ENCODE results near the gene BLNK. TPM values are rescaled to one million over a fixed set of nuclear protein-coding genes. Genes with fewer than 3 reads are reported as not detected.

Gene BLNK
- total and polyA plus RNA-seq, 2 experiments from 2014 or later, result not detected

GRCh38 chr10:96285331-96285752 is 14.0 kb upstream of the BLNK start:
- no peak for DNase-seq
- Histone ChIP-seq H4K20me1 (ENCODE audit: insufficient read depth) (no peaks in the 10 kb centered on the region), H3K36me3 (ENCODE audit: low read depth) (no peaks in the 10 kb centered on the region), H3K27me3 (replicated peaks; ENCODE audit: insufficient read depth) (no peaks in the 10 kb centered on the region; the same call in 1 of the 2 replicates), H3K27ac (no peak overlapping the region), H3K79me2 (ENCODE audit: insufficient read depth) (no peaks in the 10 kb centered on the region), H3K4me3 (no peak overlapping the region), H3K4me1 (ENCODE audit: insufficient read depth) (no peaks in the 10 kb centered on the region), H3F3A (ENCODE audit: insufficient read depth) (no peaks in the 10 kb centered on the region), H3K9me2 (ENCODE audit: insufficient read depth) (no peaks in the 10 kb centered on the region), H3K4me2 (ENCODE audit: unreplicated experiment) (no peak overlapping the region), H3K9ac (no peak overlapping the region), H3K9me3 (ENCODE audit: low read depth) (no peaks in the 10 kb centered on the region), H2AFZ (no peak overlapping the region)
- TF ChIP-seq EZH2phosphoT487 (IDR thresholded peaks at IDR 0.05; ENCODE audit: insufficient read depth, low read depth), result no peak
- no peak for TF ChIP-seq EZH2 (IDR thresholded peaks at IDR 0.05; ENCODE audit: insufficient read depth, poor library complexity, severe bottlenecking)
- in situ Hi-C loops (cut with MboI), result loop anchor here (25.0 kb wide), 1 partner anchor 273 kb away; no protein-coding TSS in a partner anchor
- WGBS, 2 experiments (ENCODE audit: low coverage in 1 of 2, low lambda C conversion rate in 2 of 2, missing lambda C conversion rate in 2 of 2), result 55% methylated on average over 8 of the region's 8 CpGs

- Histone ChIP-seq H3K9ac (no peak overlapping the region), H3K36me3 (ENCODE audit: low read depth) (no peaks in the 10 kb centered on the region), H4K20me1 (ENCODE audit: insufficient read depth) (no peaks in the 10 kb centered on the region), H3K79me2 (ENCODE audit: insufficient read depth) (no peaks in the 10 kb centered on the region), H3K4me1 (ENCODE audit: insufficient read depth) (no peaks in the 10 kb centered on the region), H3K4me2 (ENCODE audit: unreplicated experiment) (no peak overlapping the region), H3K9me3 (ENCODE audit: low read depth) (no peaks in the 10 kb centered on the region), H3K9me2 (ENCODE audit: insufficient read depth) (no peaks in the 10 kb centered on the region), H3K4me3 (no peak overlapping the region), H3K27ac (no peak overlapping the region), H2AFZ (no peak overlapping the region), H3F3A (ENCODE audit: insufficient read depth) (no peaks in the 10 kb centered on the region), H3K27me3 (replicated peaks; ENCODE audit: insufficient read depth) (no peaks in the 10 kb centered on the region; the same call in 1 of the 2 replicates)
- TF ChIP-seq EZH2phosphoT487 (IDR thresholded peaks at IDR 0.05; ENCODE audit: insufficient read depth, low read depth) (no peak), EZH2 (IDR thresholded peaks at IDR 0.05; ENCODE audit: insufficient read depth, poor library complexity, severe bottlenecking) (no peak)
- no peak for DNase-seq
- 50 to 52% methylated on average over 6 of the region's 6 CpGs for WGBS, 2 experiments (ENCODE audit: low coverage in 1 of 2, low lambda C conversion rate in 2 of 2, missing lambda C conversion rate in 2 of 2)
- in situ Hi-C loops (cut with MboI), result loop anchor here (25.0 kb wide), 1 partner anchor 271 kb away; no protein-coding TSS in a partner anchor
Observed at GRCh38 chr10:96283756-96284155, 12.4 kb upstream of the BLNK start.

- Histone ChIP-seq H3K4me1 (ENCODE audit: insufficient read depth) (no peaks in the 10 kb centered on the region), H3K4me3 (no peak overlapping the region), H3K4me2 (ENCODE audit: unreplicated experiment) (no peak overlapping the region), H2AFZ (no peak overlapping the region), H4K20me1 (ENCODE audit: insufficient read depth) (no peaks in the 10 kb centered on the region), H3K9me2 (ENCODE audit: insufficient read depth) (no peaks in the 10 kb centered on the region), H3K9me3 (ENCODE audit: low read depth) (no peaks in the 10 kb centered on the region), H3F3A (ENCODE audit: insufficient read depth) (no peaks in the 10 kb centered on the region), H3K9ac (no peak overlapping the region), H3K36me3 (ENCODE audit: low read depth) (no peaks in the 10 kb centered on the region), H3K79me2 (ENCODE audit: insufficient read depth) (no peaks in the 10 kb centered on the region), H3K27ac (no peak overlapping the region), H3K27me3 (replicated peaks; ENCODE audit: insufficient read depth) (no peaks in the 10 kb centered on the region; the same call in 1 of the 2 replicates)
- TF ChIP-seq EZH2phosphoT487 (IDR thresholded peaks at IDR 0.05; ENCODE audit: insufficient read depth, low read depth) (no peak), EZH2 (IDR thresholded peaks at IDR 0.05; ENCODE audit: insufficient read depth, poor library complexity, severe bottlenecking) (no peak)
- no peak for DNase-seq
- in situ Hi-C loops (cut with MboI), result loop anchor here (25.0 kb wide), 1 partner anchor 271 kb away; no protein-coding TSS in a partner anchor
- 9% methylated on average over 2 of the region's 2 CpGs for WGBS, 2 experiments (ENCODE audit: low coverage in 1 of 2, low lambda C conversion rate in 2 of 2, missing lambda C conversion rate in 2 of 2)
Observed at GRCh38 chr10:96283351-96283750, 12.0 kb upstream of the BLNK start.

- H3K4me2 ChIP-seq (ENCODE audit: unreplicated experiment), result no peak overlapping the region
- no peaks in the 10 kb centered on the region for H3K27me3 ChIP-seq (replicated peaks; ENCODE audit: insufficient read depth)
- H3K9me3 ChIP-seq (ENCODE audit: low read depth), result no peaks in the 10 kb centered on the region
- TF ChIP-seq EZH2 (IDR thresholded peaks at IDR 0.05; ENCODE audit: insufficient read depth, poor library complexity, severe bottlenecking), result no peak
- TF ChIP-seq EZH2phosphoT487 (IDR thresholded peaks at IDR 0.05; ENCODE audit: insufficient read depth, low read depth), result no peak
- no peaks in the 10 kb centered on the region for H3K9me2 ChIP-seq (ENCODE audit: insufficient read depth)
- in situ Hi-C loops (cut with MboI), result loop anchor here (25.0 kb wide), 1 partner anchor 269 kb away; no protein-coding TSS in a partner anchor
- no peaks in the 10 kb centered on the region for H3F3A ChIP-seq (ENCODE audit: insufficient read depth)
- H3K79me2 ChIP-seq (ENCODE audit: insufficient read depth), result no peaks in the 10 kb centered on the region
- no peaks in the 10 kb centered on the region for H3K36me3 ChIP-seq (ENCODE audit: low read depth)
- no peak overlapping the region for H3K27ac ChIP-seq
- 26 to 45% methylated on average over 3 of the region's 3 CpGs for whole genome bisulfite sequencing, 2 experiments (ENCODE audit: low coverage in 1 of 2, low lambda C conversion rate in 2 of 2, missing lambda C conversion rate in 2 of 2)
- H2AFZ ChIP-seq, result no peak overlapping the region
- no peak overlapping the region for H3K9ac ChIP-seq
- H3K4me3 ChIP-seq, result no peak overlapping the region
- H3K4me1 ChIP-seq (ENCODE audit: insufficient read depth), result no peaks in the 10 kb centered on the region
- DNase-seq, result no peak
- no peaks in the 10 kb centered on the region for H4K20me1 ChIP-seq (ENCODE audit: insufficient read depth)
Observed at GRCh38 chr10:96281444-96282029, 10.2 kb upstream of the BLNK start.

All from GM23248 (cell line).